Activated CD4-positive, alpha-beta T cell treated with anti-CD3 and anti-CD28 coated beads for 24 hours (primary cell): ENCODE results near the gene IFI27.

ENCODE experiments used
- DNase-seq, 2 donors: peaks; one replicate each; pipeline ENCODE4 v3.0.0-alpha.2; 2020; ENCODE audit warnings: low read depth in 2 of 2

IFI27 gene

DNA sequence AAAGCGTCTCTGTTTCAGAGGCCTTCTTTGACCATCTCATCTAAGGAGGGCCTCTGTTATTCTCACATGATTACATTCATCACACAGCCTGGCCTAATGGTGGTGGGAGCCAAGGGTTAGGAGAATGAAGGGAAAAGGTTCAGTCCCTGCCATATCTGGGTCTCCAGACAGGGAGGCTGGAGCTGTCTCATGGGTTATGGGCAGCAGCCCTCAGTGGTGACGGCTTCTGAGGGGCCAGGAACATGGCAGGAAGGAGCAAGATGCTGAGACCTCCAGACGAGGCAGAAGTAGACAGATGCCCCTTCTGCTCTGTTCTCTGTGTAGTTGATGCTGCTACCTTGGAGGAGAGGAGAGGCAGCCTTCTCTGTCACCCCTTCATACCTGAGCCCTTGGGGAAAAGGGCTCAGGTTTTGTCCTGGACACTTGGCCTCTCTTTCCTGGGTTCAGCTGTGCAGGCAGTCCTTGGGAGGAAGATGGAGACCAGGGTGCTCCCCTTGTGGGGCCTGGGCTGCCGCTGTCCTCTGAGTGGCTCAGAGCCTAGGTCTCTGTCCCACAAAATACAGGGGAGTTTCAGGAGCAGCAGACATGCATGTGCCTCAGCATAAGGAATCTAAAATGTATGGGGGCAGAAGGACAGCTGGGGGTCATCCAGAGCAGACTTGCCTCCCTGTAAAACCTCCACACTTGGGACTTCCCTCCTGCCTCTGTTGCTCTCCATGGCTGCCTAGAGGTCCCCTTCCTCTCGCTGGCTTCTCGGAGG is 15.3 kb downstream of the IFI27 start:
- DNase-seq, result no peak

DNA sequence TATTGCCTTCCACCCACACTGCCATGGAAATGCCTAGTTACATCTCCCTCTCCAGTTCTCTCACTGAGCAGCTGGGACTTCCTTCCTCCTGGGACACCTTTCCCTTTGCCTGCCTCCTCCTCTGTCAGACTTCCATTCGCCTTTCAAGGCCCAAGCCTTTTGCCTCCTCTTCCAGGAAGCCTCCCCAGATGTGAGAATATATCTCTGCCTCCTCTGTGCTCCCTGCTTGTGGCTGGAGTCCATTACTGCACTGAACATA is 15.8 kb downstream of the IFI27 start:
- DNase-seq, result no peak

DNA sequence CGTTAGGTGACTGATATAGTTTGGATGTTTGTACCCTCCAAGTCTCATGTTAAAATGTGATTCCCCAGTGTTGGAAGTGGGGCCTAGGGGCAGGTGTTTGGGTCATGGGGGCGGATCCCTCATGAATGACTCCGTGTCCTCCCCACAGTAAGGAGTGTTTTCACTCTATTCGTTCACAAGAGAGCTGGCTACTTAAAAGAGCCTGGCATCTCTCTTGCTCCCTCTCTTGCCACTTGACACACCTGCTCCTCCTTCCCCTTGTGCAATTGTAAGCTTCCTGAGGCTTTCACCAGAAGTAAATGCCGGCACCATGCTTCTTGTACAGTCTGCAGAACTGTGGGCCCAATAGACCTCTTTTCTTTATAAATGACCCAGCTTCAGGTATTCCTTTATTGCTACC is 16.3 kb downstream of the IFI27 start:
- DNase-seq, result no peak

DNA sequence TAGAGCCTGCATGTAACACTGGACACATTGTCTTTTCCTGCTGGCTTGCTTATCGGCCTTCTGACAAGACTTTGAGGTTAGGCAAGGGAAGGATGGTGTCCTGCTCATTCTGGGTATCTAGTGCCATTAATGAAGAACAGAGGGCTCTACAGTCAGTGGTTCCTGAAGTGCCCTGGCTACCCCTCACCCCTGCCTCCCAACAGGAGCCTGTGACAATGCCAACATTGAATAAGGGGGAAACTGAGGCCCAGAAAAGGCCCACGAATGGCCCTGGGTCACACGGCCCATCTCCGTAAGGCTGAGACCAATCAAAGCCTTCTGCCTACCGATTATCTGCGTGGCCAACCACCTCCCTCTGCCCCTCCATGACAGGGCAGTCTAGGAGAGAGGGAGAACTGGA is 16.8 kb downstream of the IFI27 start:
- DNase-seq, result no peak

DNA sequence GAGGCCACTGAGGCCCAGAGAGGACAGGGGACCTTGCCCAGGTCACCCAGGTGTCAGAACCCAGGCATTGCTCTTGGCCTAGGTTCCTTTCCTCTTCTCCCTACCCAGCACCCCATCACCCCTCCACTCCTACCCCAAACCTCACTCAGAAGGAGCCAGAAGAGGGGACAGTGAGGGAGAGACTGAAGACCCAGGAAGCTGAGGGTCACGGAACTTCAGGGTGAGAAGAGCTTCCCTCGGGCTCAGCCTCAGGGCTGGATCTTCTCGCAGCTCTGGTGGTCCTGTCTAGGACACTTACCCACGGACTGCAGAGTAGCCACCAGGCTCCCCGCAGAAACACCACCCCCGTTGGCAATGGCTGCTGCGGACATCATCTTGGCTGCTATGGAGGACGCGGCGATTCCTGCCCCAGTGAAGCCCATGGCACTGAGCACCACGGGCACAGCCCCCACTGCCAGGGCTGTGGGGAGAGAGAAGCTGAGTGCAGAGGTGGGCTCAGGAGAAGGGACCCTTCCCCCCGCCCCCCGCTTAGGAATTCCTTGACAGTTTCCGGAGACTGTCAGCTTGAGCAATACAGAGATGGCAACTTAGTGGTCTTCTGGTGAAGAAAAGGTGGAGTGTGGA is 17.8 kb downstream of the IFI27 start:
- DNase-seq, result no peak

DNA sequence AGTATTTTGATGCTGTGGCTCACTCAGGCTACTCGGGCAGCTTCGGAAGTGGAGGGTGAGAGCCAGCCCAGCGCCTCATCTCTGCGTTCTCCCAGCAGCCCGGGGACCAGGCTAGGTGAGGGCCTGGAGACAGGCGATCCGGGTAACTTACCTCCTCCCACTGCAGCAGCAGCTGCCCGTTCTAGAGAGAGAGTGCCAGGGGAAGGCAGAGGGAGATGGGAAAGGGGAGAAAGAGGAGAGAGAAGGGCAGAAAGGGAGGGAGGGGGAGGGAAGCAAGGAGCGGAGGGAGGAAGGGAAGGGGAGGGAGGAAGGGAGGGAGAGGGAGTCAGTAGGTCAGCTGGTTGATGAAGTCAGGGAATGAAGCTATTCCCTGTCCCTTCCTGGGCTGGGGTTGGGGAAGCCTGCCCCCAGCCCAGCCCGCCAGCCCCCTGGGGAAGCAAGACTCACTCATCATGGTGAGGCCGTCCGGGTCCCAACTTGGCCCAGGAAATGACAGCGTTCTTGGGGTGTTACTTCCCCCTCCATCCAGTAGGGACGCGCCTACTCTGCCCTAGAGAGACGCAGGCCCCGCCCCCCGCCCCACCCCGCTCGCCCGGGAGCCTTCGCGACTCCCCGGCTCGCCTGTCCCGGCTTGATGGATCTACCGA is 18.7 kb downstream of the IFI27 start, which contains the start of gene IFI27L2:
Gene IFI27L2 (minus strand): TSS at position 494 of the 647 bp plus-strand sequence. CDS start 40 bp downstream, at position 454.
- DNase-seq, result peak; percentile 52 to 66

DNA sequence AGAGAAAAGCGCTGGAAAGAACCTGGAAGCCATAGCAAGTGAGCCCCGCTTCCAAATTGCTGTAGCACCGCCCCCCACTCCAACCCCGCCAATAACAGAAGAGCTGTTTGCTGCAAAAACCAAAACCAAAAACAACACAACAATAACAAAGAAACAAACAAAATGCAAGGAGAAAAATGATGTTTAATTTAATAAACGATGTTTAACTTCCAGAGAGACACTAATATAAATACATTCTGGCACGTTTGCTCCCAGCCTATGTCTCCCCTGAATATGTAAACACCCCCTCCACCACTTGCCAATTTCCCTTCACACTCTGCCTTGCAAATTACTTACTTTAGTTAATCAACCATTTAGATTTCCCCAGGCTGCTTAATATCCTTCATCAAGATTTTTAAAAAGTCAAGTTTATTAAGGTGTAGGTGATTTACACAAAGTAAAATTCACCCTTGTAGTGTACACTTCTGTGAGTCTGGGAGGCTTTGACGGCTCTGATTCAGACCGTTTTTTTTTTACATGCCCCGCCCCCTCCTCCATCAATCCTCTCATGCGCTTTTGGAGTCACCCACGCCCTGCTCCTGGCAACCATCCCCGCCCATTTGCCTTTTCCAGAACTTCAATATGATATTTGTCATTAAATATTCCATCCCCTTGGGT is 19.4 kb downstream of the IFI27 start:
- peak in 1 of 2 donors; percentile 14 for DNase-seq

DNA sequence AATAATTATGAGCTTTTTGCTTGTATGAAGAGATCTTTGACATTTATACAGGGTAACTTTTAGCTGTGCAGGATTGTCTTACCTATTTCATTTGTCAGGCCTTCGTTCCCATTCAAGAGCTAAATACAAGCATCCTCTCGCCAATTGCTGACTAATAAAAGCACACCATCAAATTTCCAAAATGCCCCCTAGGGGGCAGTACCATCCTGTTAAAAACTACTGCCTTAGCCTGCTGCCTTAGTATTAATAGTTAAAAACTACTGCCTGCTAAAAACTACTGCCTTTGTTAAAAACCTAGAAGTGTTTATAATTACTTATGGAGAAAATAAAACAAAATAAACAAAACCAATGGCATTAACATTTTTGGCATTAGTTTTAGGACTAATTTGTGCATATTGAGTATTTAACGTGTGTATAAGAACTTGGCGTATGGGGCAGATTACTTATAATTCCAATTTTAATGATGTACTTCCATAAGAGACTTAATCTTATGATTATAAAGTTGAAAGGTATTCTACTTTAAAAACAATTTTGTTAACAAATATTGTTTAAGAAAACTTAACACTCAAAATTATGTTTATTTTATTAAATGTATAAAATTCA is 21.9 kb downstream of the IFI27 start:
- DNase-seq, result peak; percentile 34 to 60

DNA sequence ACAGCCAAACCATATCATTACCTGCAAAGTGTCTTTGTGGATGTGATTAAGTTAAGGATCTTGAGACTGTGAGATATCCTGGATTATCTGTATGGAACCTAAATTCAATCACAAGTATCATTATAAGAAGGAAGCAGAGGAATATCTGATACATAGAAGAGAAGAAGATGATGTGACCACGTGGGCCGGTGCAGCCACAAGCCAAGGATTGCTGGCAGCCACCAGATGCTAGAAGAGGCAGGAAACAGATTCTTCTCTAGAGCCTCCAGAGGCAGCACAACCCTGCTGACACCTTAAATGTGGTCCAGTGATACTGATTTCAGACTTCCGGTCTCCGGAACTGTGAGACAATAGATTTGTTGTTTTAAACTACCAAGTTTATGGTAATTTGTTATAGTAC is 24.9 kb downstream of the IFI27 start:
- no peak for DNase-seq

DNA sequence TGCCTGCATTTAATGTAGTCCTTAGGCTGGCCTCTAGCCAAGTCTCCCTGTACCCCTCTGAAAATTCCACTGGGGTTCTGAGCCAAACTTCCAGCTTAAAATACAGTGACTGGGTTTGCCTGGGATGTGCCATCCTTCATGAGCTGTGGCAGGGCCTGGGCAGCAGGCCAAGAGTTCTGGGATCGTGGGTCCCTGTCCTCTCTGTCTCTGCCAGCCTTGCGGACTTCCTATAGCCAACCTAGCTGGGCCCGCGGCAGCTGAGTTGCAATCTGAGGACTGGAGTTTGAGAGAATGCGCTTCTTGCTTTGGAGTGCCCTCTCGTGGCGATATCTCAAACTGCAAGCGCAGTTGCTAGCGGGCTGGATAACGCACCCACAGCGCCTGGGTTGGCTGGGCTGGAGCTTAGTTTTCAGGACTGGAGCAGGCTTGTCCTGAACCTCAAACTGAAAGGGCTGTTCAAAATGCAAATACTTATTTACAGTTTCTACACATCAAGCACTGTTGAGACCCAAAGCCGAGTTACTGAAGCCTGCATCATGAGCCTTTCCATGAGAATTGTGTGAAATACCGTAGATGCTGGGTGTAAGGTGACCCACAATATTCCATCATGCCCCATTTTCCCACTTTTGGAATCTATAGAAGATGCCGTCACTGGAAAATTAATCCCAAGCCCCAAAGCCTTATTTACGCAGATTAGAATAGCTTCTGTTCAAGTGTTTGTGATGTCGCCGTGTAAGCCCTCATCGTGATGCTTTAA is 26.2 kb downstream of the IFI27 start:
- peak; percentile 70 to 88 for DNase-seq

DNA sequence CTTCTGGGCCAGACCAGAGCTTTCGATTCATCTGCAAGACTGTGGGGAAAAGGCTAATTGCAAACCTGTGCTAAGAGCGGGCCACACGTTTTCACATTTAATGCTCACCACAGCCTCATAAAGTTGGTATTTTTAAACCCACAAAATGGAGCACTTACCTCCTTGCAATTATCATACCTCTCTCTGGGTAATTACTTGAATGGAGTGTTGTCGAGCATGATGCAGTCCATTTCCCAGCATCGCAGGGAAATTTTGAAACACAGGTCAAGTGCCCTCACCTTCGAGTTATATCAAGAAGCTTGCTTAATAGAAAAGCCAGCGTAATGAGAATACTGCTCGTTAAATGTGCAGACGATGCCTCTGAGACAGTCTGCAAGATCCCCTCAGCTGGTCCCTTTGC is 27.7 kb downstream of the IFI27 start:
- no peak for DNase-seq

DNA sequence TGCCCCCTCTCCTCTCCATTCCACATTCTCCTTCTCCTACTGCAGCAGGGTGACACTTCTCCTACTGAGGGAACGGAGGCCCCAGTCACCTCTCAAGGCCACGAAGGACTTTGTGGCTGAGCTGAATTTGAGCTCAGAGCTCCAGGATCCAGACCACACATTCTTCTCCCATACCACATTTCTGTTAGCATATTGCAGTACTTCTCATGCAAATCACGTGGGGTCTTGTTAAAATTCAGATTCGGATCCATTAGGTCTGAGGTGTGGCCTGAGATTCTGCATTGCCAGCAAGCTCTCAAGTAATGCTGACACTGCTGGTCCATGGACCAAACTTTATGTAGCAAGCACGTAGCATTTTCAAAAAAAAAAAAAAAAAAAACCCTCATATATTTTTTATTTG is 28.5 kb downstream of the IFI27 start:
- DNase-seq, result no peak

DNA sequence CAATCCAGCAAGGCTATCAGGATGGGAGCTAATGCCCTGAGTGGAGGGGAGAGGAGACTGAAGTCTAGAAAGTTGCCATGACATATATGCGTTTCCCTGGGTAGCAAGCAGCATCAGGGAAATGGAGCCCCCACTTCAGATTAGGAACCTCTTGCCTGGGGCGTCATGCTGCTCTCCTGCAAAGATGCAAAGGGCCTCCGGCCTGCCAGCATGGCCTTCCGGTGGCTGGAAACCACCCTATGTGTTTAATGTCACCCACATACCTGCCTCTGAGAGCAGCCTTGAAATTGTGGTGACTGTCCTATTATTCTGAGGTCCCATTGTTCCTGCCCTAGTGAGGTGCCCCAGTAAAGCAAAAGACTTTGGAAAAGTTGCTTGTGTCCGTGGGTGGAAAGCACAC is 28.9 kb downstream of the IFI27 start:
- DNase-seq, result no peak

DNA sequence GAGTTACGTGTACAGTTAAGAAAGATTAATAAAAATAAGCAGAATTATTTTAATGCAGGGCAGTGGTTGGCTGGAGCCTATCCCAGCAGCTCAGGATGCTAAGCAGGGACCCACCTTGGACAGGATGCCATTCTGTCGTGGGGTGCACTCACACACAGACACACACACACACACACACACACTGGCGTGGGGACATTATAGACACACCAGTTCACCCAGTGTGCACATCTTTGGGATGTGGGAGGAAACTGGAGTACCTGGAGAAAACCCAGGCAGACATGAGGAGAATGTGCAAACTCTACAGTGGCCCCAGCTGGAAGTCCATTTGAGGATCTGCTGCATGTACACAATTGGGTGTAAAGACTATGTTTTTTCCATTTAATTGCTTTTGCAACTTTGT is 31.7 kb downstream of the IFI27 start:
- no peak for DNase-seq

DNA sequence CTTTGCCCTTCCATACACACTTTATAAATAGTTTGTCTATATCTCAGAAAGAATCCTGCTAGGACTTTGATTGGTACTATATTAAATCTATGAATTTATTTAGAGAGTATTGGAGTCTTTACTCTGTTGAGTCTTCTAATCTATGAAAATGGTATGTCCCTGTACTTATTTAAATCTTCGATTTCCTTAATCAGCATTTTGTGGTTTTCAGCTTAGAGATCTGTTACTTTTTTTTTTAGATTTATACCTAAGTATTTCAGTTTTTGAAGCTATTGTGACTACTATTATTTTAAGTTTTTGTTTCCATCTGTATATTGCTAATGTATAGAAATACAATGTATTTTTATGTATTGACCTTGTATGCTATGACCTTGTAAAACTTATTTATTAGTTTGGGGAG is 32.3 kb downstream of the IFI27 start:
- no peak for DNase-seq

DNA sequence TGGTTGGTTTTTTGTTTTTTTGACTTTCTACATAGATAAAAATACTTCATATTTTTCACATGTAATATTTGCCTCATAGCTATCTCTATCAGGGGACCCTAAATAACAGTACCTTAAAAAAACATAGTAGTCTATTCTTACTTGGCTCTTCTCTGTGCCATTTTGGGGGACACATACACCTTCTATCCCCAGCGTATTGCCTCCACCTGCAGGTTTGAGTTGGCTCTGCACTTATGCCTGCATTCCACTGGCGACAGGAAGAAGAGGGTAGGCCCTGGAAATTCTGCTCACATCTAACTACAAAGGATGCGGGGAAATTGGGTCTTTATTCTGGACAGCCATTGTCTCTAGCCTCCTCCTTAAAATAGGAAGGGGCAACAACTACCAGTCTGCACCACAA is 32.7 kb downstream of the IFI27 start:
- no peak for DNase-seq

DNA sequence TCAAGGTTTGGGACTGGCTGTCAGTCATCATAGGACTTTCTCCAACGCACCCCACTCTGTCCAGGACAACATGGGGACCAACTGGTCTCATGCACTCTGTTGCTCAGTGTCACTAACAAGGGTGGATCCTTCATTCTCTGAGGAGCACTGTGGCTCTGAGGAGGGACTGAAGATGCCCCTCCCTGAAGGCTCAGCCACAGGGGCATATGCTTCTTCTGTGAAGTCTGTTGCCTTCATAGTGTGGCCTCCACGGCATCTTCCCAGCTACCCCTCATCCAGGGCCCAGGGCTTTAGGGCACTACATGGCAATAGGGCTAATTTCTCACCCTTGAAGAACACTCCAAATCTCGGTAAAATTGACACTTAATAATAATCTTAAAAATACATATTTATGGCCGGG is 33.2 kb downstream of the IFI27 start:
- DNase-seq, result no peak

DNA sequence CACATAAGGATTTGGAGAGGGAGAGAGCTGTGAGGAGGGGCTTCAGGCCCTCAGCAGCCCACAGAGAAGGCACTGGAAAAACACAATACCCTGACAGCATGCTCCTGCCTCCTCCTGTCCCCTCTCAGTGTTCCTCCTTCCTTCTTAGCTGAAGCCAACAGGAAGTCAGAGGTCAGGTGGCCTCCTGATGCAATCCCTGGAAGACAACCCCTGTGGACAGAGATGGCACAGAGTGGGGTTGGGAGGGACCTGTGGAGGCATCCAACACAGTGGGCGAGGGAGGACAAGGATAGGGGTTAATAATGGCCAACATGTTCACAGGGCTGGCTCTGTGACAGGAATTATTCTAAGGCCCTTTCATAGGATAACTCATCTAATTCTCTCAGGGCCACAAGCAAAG is 34.2 kb downstream of the IFI27 start:
- DNase-seq, result no peak

DNA sequence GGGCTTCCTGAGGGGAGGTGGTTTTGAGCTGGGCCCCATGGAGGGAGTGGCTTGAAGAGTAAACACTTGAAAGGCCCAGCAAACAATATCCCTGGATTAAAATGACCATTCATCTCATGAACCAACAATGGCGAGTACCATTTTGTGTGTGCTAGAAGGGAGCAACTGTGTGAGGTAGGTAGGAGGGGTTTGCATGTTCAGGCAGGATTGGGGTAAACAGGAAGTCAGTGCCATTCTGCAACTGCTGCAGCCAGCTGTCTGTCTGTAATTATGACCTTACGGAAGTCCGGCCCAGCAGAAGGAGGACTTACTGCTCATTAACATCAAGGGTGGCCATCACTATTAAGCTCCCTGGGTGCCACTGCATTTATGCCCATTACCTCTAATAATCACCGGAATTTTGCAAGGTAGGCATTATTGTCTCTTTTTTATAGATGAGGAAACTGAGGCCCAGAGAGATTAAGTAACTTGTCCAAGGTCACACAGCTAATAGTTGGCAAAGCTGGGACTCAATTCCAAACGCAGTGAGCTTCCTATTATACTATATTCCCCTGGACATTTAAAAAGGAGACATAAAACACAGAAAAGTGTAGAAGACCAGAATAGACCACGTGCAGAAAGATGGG is 35.5 kb downstream of the IFI27 start:
- no peak for DNase-seq

DNA sequence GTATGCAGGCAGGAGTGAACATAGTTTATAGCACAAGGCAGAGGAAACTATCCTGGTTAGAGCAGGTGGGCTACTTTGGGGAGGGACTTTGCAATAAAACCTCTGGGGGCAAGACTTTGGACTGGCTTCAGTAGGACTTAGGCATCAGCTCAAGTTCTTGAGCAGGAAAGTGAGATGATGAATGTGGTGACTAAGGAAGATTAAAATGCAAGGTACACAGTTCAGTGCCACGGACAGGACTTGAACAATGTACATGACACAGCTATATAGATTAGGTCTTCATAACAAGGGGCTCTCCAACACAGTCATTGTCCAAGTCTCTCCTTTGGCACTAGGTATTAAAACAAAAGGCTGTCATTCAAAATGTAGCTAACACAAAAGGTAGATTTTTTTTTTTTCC is 42.1 kb downstream of the IFI27 start:
- no peak for DNase-seq

DNA sequence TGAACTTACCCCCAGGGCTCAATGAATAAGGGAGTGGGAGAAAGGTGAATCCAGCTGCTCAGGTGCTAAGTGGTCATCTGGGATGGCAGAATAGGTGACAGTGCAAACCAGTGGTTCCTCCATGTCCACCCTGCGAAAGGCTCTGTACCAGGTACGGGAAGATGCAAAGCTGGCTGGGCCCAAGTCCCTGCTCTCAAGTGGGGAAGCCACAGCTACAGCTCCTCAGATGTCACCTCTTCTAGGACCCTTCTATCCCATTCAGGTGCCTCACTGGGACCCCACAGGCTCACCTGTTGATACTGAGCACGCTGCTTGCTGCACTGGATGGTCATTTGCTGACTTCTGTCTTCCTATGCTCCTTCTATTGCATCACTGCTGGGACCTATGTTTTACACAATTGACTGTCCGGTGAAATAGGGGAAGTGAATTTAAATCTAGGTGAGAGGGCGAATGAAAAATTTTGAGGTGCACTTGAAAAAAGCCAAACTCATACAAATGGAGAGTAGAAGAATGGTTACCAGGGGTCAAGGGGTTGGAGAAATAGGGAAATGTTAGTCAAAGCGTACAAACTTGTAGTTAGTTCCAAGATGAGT is 43.3 kb downstream of the IFI27 start:
- no peak for DNase-seq
